Sigmoid colon (tissue), 7 donors: ENCODE results near the gene CARM1. TPM values are rescaled to one million over a fixed set of nuclear protein-coding genes. Genes with fewer than 3 reads are reported as not detected.

Experiments used
- DNase-seq: peaks from one replicate; pipeline ENCODE4 v3.0.0-alpha.2; 2019
- H3K27ac ChIP-seq, 4 donors: fragments of 200-600 bp; sonication (generic); one replicate each; pipeline ENCODE4 v1.5.1; 2016 to 2019; ENCODE audit warnings: mild to moderate bottlenecking in 1 of 4
- H3K27me3 ChIP-seq, 3 donors: fragments of 200-600 bp; sonication (generic); one replicate each; pipeline ENCODE4 v1.5.1; 2019; ENCODE audit warnings: mild to moderate bottlenecking in 1 of 3
- H3K36me3 ChIP-seq, 4 donors: fragments of 200-600 bp; sonication (generic); one replicate each; pipeline ENCODE4 v1.5.1; 2016 to 2019
- H3K4me1 ChIP-seq, 4 donors: fragments of 200-600 bp; sonication (generic); one replicate each; pipeline ENCODE4 v1.5.1; 2017 to 2019
- H3K4me3 ChIP-seq, 4 donors: fragments of 200-600 bp; sonication (generic); one replicate each; pipeline ENCODE4 v1.5.1; 2017 to 2019; ENCODE audit warnings: mild to moderate bottlenecking in 2 of 4, moderate library complexity in 1 of 4
- H3K9me3 ChIP-seq, 4 donors: fragments of 200-600 bp in 3 of 4; sonication (generic) in 3 of 4; one replicate each; pipeline versions ENCODE4 v1.5.1 to v1.6.1; 2013 to 2019
- CTCF ChIP-seq, 4 experiments: fragments of 450-650 bp in 3 of 4; fragments of 200-600 bp in 1 of 4; IDR thresholded peaks; one replicate each; pipeline ENCODE4 v1.5.1; 2016 to 2019; ENCODE audit warnings: antibody characterized with exemption in 4 of 4, mild to moderate bottlenecking in 3 of 4, moderate library complexity in 2 of 4
- EP300 ChIP-seq, 4 donors: sonication (generic); formaldehyde crosslinking; IDR thresholded peaks; one replicate each; pipeline ENCODE4 v1.6.1; 2017; ENCODE audit warnings: antibody characterized with exemption in 4 of 4
- POLR2A ChIP-seq, 2 donors: fragments of 450-650 bp; IDR thresholded peaks; one replicate each; pipeline ENCODE4 v1.6.1; 2016; ENCODE audit warnings: antibody characterized with exemption in 2 of 2, mild to moderate bottlenecking in 2 of 2, moderate library complexity in 2 of 2
- POLR2AphosphoS5 ChIP-seq, 4 donors: sonication (generic); formaldehyde crosslinking; IDR thresholded peaks; one replicate each; pipeline ENCODE4 v1.6.1; 2017; ENCODE audit warnings: antibody characterized with exemption in 4 of 4
- WGBS, 2 donors: extraction: QIAGEN DNeasy Blood & Tissue Kit; methylation state at CpG; one replicate each; pipeline ENCODE4 v1.1.7; 2013; 5-methylcytosine and 5-hydroxymethylcytosine counted together
- intact Hi-C: fragments of 100-400 bp; cut with DNase I; formaldehyde crosslinking; loops from one replicate; pipeline ENCODE4 v1.15.1; 2023
- polyA plus RNA-seq, 3 donors: library from polyadenylated mRNA; stranded (reverse); fragments of 200-250 nt; gene quantifications; one replicate each; pipeline ENCODE4 v1.2.3, GENCODE V29; 2013
- total RNA-seq, 4 donors: library from RNA; depleted of rRNA; stranded (reverse); fragments of >200 nt; gene quantifications; one replicate each; pipeline ENCODE4 v1.1.0, GENCODE V29; 2016
- donor health status: healthy with polysubstance abuse.
- donor health status: Bipolar disorder and iron deficiency.
- donor health status: healthy.

CARM1 gene
- total and polyA plus RNA-seq, 7 donors: 18.1 to 51.8 (median 21.6) TPM

- Histone ChIP-seq H3K27ac (no peak overlapping the region), H3K36me3 (peaks cover 0 to 7% (median under 1%) of the 10 kb centered on the region in 4 donors), H3K27me3 (no peaks in the 10 kb centered on the region), H3K9me3 (peaks cover 0 to 4% (median 0%) of the 10 kb centered on the region in 4 donors), H3K4me1 (peaks cover 0 to 11% (median 6%) of the 10 kb centered on the region in 4 donors), H3K4me3 (no peak overlapping the region)
- DNase-seq: no peak
- no peak for TF ChIP-seq CTCF (IDR thresholded peaks at IDR 0.05)
- no peak for TF ChIP-seq POLR2A (IDR thresholded peaks at IDR 0.05)
- TF ChIP-seq POLR2AphosphoS5 (IDR thresholded peaks at IDR 0.05): no peak
- no peak for TF ChIP-seq EP300 (IDR thresholded peaks at IDR 0.05)
- intact Hi-C loops: loop anchor here (10.0 kb wide), 1 partner anchor 124 kb away; the partner anchor contains the start of gene DNM2
- 88 to 90% methylated on average over 11 of the region's 11 CpGs for whole genome bisulfite sequencing, 2 donors
Measured at GRCh38 chr19:10838377-10838776, 33.0 kb upstream of the CARM1 start.

- no peak overlapping the region for H3K4me3 ChIP-seq
- DNase-seq: no peak
- no peak overlapping the region for H3K27ac ChIP-seq
- no peaks in the 10 kb centered on the region for H3K27me3 ChIP-seq
- H3K4me1 ChIP-seq: peaks cover 0 to 11% (median 6%) of the 10 kb centered on the region in 4 donors
- 82 to 89% methylated on average over 10 of the region's 10 CpGs for WGBS, 2 donors
- TF ChIP-seq CTCF (IDR thresholded peaks at IDR 0.05) (no peak), POLR2AphosphoS5 (IDR thresholded peaks at IDR 0.05) (no peak), EP300 (IDR thresholded peaks at IDR 0.05) (no peak), POLR2A (IDR thresholded peaks at IDR 0.05) (no peak)
- peaks cover 0 to 4% (median 0%) of the 10 kb centered on the region in 4 donors for H3K9me3 ChIP-seq
- H3K36me3 ChIP-seq: peaks cover 0 to under 1% (median 0%) of the 10 kb centered on the region in 4 donors
- intact Hi-C loops: loop anchor here (10.0 kb wide), 1 partner anchor 125 kb away; the partner anchor contains the start of gene DNM2
Measured at GRCh38 chr19:10839114-10840050, 32.0 kb upstream of the CARM1 start.

- intact Hi-C loops: no loop called here
- no peak for TF ChIP-seq POLR2A (IDR thresholded peaks at IDR 0.05)
- no peak for TF ChIP-seq EP300 (IDR thresholded peaks at IDR 0.05)
- no peak for TF ChIP-seq CTCF (IDR thresholded peaks at IDR 0.05)
- TF ChIP-seq POLR2AphosphoS5 (IDR thresholded peaks at IDR 0.05): no peak
- peaks cover 0 to 6% (median 0%) of the 10 kb centered on the region in 4 donors for H3K9me3 ChIP-seq
- no peaks in the 10 kb centered on the region for H3K27me3 ChIP-seq
- no peaks in the 10 kb centered on the region for H3K4me1 ChIP-seq
- no peak overlapping the region for H3K4me3 ChIP-seq
- DNase-seq: no peak
- H3K27ac ChIP-seq: no peak overlapping the region
- 85 to 90% methylated on average over 7 of the region's 7 CpGs for WGBS, 2 donors
- no peaks in the 10 kb centered on the region for H3K36me3 ChIP-seq
Measured at GRCh38 chr19:10842788-10843187, 28.6 kb upstream of the CARM1 start.

- Histone ChIP-seq H3K27me3 (peaks cover 0 to 19% (median 0%) of the 10 kb centered on the region in 3 donors), H3K4me1 (no peaks in the 10 kb centered on the region), H3K9me3 (peaks cover 0 to 6% (median 0%) of the 10 kb centered on the region in 4 donors), H3K36me3 (no peaks in the 10 kb centered on the region), H3K27ac (no peak overlapping the region), H3K4me3 (no peak overlapping the region)
- DNase-seq: no peak
- 87 to 90% methylated on average over 2 of the region's 2 CpGs for WGBS, 2 donors
- TF ChIP-seq POLR2AphosphoS5 (IDR thresholded peaks at IDR 0.05) (no peak), EP300 (IDR thresholded peaks at IDR 0.05) (no peak), CTCF (IDR thresholded peaks at IDR 0.05) (no peak), POLR2A (IDR thresholded peaks at IDR 0.05) (no peak)
- intact Hi-C loops: no loop called here
Measured at GRCh38 chr19:10846500-10847202, 24.7 kb upstream of the CARM1 start.
